ENCODE data around the gene COA8.

The COA8 gene

GRCh38 chr14:103518422-103519042, 44.2 kb upstream of the COA8 start:
- peaks cover 10% of the 10 kb centered on the region for H3K27me3 ChIP-seq
- H3K4me1 ChIP-seq: peaks cover 28% of the 10 kb centered on the region
- DNase-seq: peak; percentile 83
- TF ChIP-seq CTCF (IDR thresholded peaks at IDR 0.05; ENCODE audit: low read depth, low read length): peak; percentile 89
- no peak overlapping the region for H3K4me3 ChIP-seq (ENCODE audit: low read depth, low read length)
- H3K9me3 ChIP-seq: no peaks in the 10 kb centered on the region
- peaks cover 26% of the 10 kb centered on the region for H3K36me3 ChIP-seq

GRCh38 chr14:103519043-103519836, 43.5 kb upstream of the COA8 start:
- Histone ChIP-seq H3K9me3 (no peaks in the 10 kb centered on the region), H3K4me3 (ENCODE audit: low read depth, low read length) (no peak overlapping the region), H3K27me3 (peaks cover 10% of the 10 kb centered on the region), H3K36me3 (peaks cover 26% of the 10 kb centered on the region), H3K4me1 (peaks cover 28% of the 10 kb centered on the region)
- no peak for DNase-seq
- no peak for TF ChIP-seq CTCF (IDR thresholded peaks at IDR 0.05; ENCODE audit: low read depth, low read length)

GRCh38 chr14:103519837-103520212, 42.9 kb upstream of the COA8 start:
- no peak for DNase-seq
- Histone ChIP-seq H3K27me3 (peaks cover 10% of the 10 kb centered on the region), H3K4me1 (peaks cover 28% of the 10 kb centered on the region), H3K9me3 (no peaks in the 10 kb centered on the region), H3K36me3 (peaks cover 26% of the 10 kb centered on the region), H3K4me3 (ENCODE audit: low read depth, low read length) (no peak overlapping the region)
- TF ChIP-seq CTCF (IDR thresholded peaks at IDR 0.05; ENCODE audit: low read depth, low read length): no peak

GRCh38 chr14:103520269-103520656, 42.5 kb upstream of the COA8 start:
- H3K4me3 ChIP-seq (ENCODE audit: low read depth, low read length): peak overlapping the region; percentile 78; the same call in 1 of the 2 replicates
- no peak for TF ChIP-seq CTCF (IDR thresholded peaks at IDR 0.05; ENCODE audit: low read depth, low read length)
- no peak for DNase-seq
- peaks cover 28% of the 10 kb centered on the region for H3K4me1 ChIP-seq
- H3K36me3 ChIP-seq: peaks cover 26% of the 10 kb centered on the region
- H3K27me3 ChIP-seq: peaks cover 10% of the 10 kb centered on the region
- no peaks in the 10 kb centered on the region for H3K9me3 ChIP-seq

- peaks cover 26% of the 10 kb centered on the region for H3K36me3 ChIP-seq
- peak; percentile 92 for DNase-seq
- TF ChIP-seq CTCF (IDR thresholded peaks at IDR 0.05; ENCODE audit: low read depth, low read length): peak; percentile 57
Observed at GRCh38 chr14:103520657-103521437, 41.9 kb upstream of the COA8 start.

More at GRCh38 chr14:103520657-103521437, 41.9 kb upstream of the COA8 start:
- Histone ChIP-seq H3K4me1 (peaks cover 28% of the 10 kb centered on the region), H3K9me3 (no peaks in the 10 kb centered on the region), H3K27me3 (peaks cover 10% of the 10 kb centered on the region), H3K4me3 (ENCODE audit: low read depth, low read length) (peak overlapping the region; percentile 78)
